ENCODE measurements around the gene PRODH.
"Not testable (repeated sequence)": the region's sequence is repeated elsewhere in the genome, so short reads cannot be mapped to it uniquely, and the experiment has no call there.

Gene PRODH

DNA sequence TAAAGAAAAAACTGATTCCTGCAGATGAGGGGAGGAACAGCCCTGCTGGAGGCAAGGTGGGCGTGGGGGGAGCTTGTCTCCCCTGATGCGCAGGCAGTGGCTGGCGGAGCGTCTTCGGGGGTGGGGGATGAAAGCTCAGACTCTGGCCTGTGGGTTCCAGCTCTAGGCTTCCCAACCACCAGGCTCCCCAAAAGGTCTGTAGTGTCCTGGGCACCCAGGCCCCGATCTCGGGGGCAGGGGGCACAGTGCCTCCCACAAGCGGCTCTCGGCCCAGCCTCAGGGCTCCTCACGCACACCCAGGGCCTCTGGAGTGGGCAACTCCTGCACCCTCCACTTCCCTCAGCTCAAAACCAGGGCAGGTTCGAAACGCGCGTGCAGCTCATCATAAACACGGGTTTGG lies 20.9 kb upstream of the PRODH start:
- H3K36me3 ChIP-seq (ENCODE audit: insufficient read depth); H3K79me2 ChIP-seq (ENCODE audit: insufficient read depth, low read depth); H2AFZ ChIP-seq (ENCODE audit: low read depth); H3K27ac ChIP-seq; H3K4me1 ChIP-seq (ENCODE audit: low read depth, poor library complexity, severe bottlenecking); H3K4me3 ChIP-seq (IDR thresholded peaks at IDR 0.05; ENCODE audit: insufficient read depth, low read depth, low read length); H3K9ac ChIP-seq; H3K4me2 ChIP-seq; H4K20me1 ChIP-seq (ENCODE audit: insufficient read depth): not testable (repeated sequence)
- H3K27me3 ChIP-seq (ENCODE audit: insufficient read depth, low read depth) = peaks cover 28% of the 10 kb centered on the region

- H3K36me3 ChIP-seq (ENCODE audit: insufficient read depth); H4K20me1 ChIP-seq (ENCODE audit: insufficient read depth); H3K27ac ChIP-seq; H2AFZ ChIP-seq (ENCODE audit: low read depth); H3K4me3 ChIP-seq (IDR thresholded peaks at IDR 0.05; ENCODE audit: insufficient read depth, low read depth, low read length); H3K4me2 ChIP-seq; H3K9ac ChIP-seq; H3K79me2 ChIP-seq (ENCODE audit: insufficient read depth, low read depth); H3K4me1 ChIP-seq (ENCODE audit: low read depth, poor library complexity, severe bottlenecking): not testable (repeated sequence)
- H3K27me3 ChIP-seq (ENCODE audit: insufficient read depth, low read depth) = peaks cover 28% of the 10 kb centered on the region
These were observed 20.2 kb upstream of the PRODH start for GRCh38 chr22:18956121-18956895.

DNA sequence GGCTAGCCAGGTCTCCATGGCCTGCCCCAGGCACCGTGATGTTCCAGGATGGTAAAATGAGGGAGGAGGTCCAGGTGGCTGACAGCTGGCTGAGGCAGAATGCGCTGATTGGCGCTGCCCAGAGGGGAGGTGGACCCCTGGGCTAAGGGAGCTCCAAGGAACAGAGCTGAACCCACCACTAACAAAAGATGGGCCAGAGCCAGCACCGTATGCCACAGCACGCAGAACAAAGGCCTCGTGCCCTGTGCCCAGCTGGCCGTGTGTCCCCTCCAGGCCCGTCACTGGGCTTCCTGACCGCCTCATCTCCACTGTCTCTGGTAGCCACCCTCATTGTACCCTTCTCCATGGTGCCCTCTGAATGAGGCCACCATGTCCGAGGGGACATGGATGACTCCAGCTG lies 19.6 kb upstream of the PRODH start:
- Histone ChIP-seq H2AFZ (ENCODE audit: low read depth) (no peak overlapping the region), H3K9ac (no peak overlapping the region), H3K27me3 (ENCODE audit: insufficient read depth, low read depth) (peaks cover 28% of the 10 kb centered on the region), H3K4me2 (no peak overlapping the region), H3K79me2 (ENCODE audit: insufficient read depth, low read depth) (no peaks in the 10 kb centered on the region), H3K36me3 (ENCODE audit: insufficient read depth) (no peaks in the 10 kb centered on the region), H3K27ac (no peak overlapping the region), H3K4me3 (IDR thresholded peaks at IDR 0.05; ENCODE audit: insufficient read depth, low read depth, low read length) (no peak overlapping the region), H4K20me1 (ENCODE audit: insufficient read depth) (no peaks in the 10 kb centered on the region), H3K4me1 (ENCODE audit: low read depth, poor library complexity, severe bottlenecking) (no peaks in the 10 kb centered on the region)
- TF ChIP-seq CTCF (conservative IDR thresholded peaks at IDR 0.05; ENCODE audit: low read depth, low read length) = no peak

GRCh38 chr22:18954990-18955571 lies 19.0 kb upstream of the PRODH start:
- TF ChIP-seq CTCF (conservative IDR thresholded peaks at IDR 0.05; ENCODE audit: low read depth, low read length) = no peak

GRCh38 chr22:18954303-18954989 lies 18.4 kb upstream of the PRODH start:
- not testable (repeated sequence) for H2AFZ ChIP-seq (ENCODE audit: low read depth); H3K9ac ChIP-seq; H3K4me1 ChIP-seq (ENCODE audit: low read depth, poor library complexity, severe bottlenecking); H3K79me2 ChIP-seq (ENCODE audit: insufficient read depth, low read depth); H3K27ac ChIP-seq; H3K4me3 ChIP-seq (IDR thresholded peaks at IDR 0.05; ENCODE audit: insufficient read depth, low read depth, low read length); H3K36me3 ChIP-seq (ENCODE audit: insufficient read depth); H3K4me2 ChIP-seq; H4K20me1 ChIP-seq (ENCODE audit: insufficient read depth)
- H3K27me3 ChIP-seq (ENCODE audit: insufficient read depth, low read depth) = peaks cover 30% of the 10 kb centered on the region
- peak; percentile 71 for TF ChIP-seq CTCF (conservative IDR thresholded peaks at IDR 0.05; ENCODE audit: low read depth, low read length)

More at GRCh38 chr22:18954990-18955571, 19.0 kb upstream of the PRODH start:
- Histone ChIP-seq H2AFZ (ENCODE audit: low read depth) (no peak overlapping the region), H3K9ac (no peak overlapping the region), H3K4me3 (IDR thresholded peaks at IDR 0.05; ENCODE audit: insufficient read depth, low read depth, low read length) (no peak overlapping the region), H3K27me3 (ENCODE audit: insufficient read depth, low read depth) (peaks cover 28% of the 10 kb centered on the region), H3K36me3 (ENCODE audit: insufficient read depth) (no peaks in the 10 kb centered on the region), H3K4me2 (no peak overlapping the region), H4K20me1 (ENCODE audit: insufficient read depth) (no peaks in the 10 kb centered on the region), H3K79me2 (ENCODE audit: insufficient read depth, low read depth) (no peaks in the 10 kb centered on the region), H3K27ac (no peak overlapping the region), H3K4me1 (ENCODE audit: low read depth, poor library complexity, severe bottlenecking) (no peaks in the 10 kb centered on the region)

DNA sequence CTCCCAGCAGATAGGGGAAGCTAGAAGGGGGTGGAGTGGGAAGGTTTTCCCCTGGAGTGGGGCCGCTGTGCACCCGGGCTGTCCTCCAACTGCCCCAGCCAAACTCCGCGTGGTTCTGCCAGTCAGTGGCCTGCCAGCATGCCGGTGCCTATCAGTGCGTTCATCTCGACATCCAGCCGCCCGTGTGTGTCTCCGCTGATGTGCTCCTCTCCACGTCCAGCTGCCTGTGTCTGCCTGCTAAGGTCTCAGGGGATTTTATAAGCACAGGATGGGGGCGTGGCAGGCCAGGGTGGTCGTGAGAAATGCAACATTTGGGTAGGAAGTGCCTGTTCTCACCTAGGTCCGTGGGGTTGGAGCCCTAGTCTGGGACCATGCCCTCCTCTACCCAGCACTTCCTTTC lies 17.0 kb upstream of the PRODH start:
- not testable (repeated sequence) for H3K9ac ChIP-seq; H3K4me1 ChIP-seq (ENCODE audit: low read depth, poor library complexity, severe bottlenecking); H3K4me2 ChIP-seq; H3K36me3 ChIP-seq (ENCODE audit: insufficient read depth); H4K20me1 ChIP-seq (ENCODE audit: insufficient read depth); H3K4me3 ChIP-seq (IDR thresholded peaks at IDR 0.05; ENCODE audit: insufficient read depth, low read depth, low read length); H3K79me2 ChIP-seq (ENCODE audit: insufficient read depth, low read depth); H2AFZ ChIP-seq (ENCODE audit: low read depth); H3K27ac ChIP-seq
- peaks cover 22% of the 10 kb centered on the region; the same call in 1 of the 2 replicates for H3K27me3 ChIP-seq (ENCODE audit: insufficient read depth, low read depth)
